MCF 10A (cell line): ENCODE data around the gene CAMK2A. TPM values are rescaled to one million over a fixed set of nuclear protein-coding genes. Genes with fewer than 3 reads are reported as not detected.

Source experiments
- BruUV-seq: library from RNA; stranded (reverse); fragments of 400-500 nt; replicated peaks from 2 replicates; lab custom pipeline; 2021; lab: Mats Ljungman, UMichigan
- CTCF ChIA-PET: fragments of 300-600 bp; sonication (Branson Sonifier 250); formaldehyde crosslinking; extraction: SDS; loops from one replicate; lab custom pipeline; 2021; ENCODE audit warnings: antibody characterized with exemption, inconsistent platforms; lab: Yijun Ruan, JAX
- POLR2A ChIA-PET: fragments of 300-600, 350-650 bp; sonication (Branson Sonifier 250); formaldehyde crosslinking; extraction: SDS; loops from one replicate; lab custom pipeline; 2020; ENCODE audit warnings: antibody characterized with exemption, inconsistent platforms; lab: Yijun Ruan, JAX
- DNase-seq: peaks from one replicate; pipeline ENCODE4 v3.0.0-alpha.2; 2018; ENCODE audit not compliant: unreplicated experiment
- H3K27ac Mint-ChIP-seq: one replicate; pipeline ENCODE4 v1.8.0; 2022; ENCODE audit warnings: mild to moderate bottlenecking, low read depth, mixed read lengths; ENCODE audit not compliant: unreplicated experiment
- H3K27me3 Mint-ChIP-seq: one replicate; pipeline ENCODE4 v1.8.0; 2022; ENCODE audit warnings: mixed read lengths; ENCODE audit not compliant: insufficient read depth, unreplicated experiment
- H3K36me3 Mint-ChIP-seq: one replicate; pipeline ENCODE4 v1.8.0; 2022; ENCODE audit warnings: mild to moderate bottlenecking, moderate library complexity, mixed read lengths; ENCODE audit not compliant: insufficient read depth, unreplicated experiment
- H3K4me1 Mint-ChIP-seq: one replicate; pipeline ENCODE4 v1.8.0; 2022; ENCODE audit warnings: mixed read lengths; ENCODE audit not compliant: insufficient read depth, unreplicated experiment
- H3K4me3 Mint-ChIP-seq: one replicate; pipeline ENCODE4 v1.8.0; 2022; ENCODE audit warnings: mild to moderate bottlenecking, moderate library complexity, mixed read lengths; ENCODE audit not compliant: unreplicated experiment
- H3K9me3 Mint-ChIP-seq: one replicate; pipeline ENCODE4 v1.8.0; 2022; ENCODE audit warnings: mixed read lengths; ENCODE audit not compliant: unreplicated experiment
- CTCF ChIP-seq: fragments of 200-600 bp; IDR thresholded peaks from one replicate; pipeline ENCODE4 v1.8.0; 2022; ENCODE audit warnings: antibody characterized with exemption, mild to moderate bottlenecking; ENCODE audit not compliant: unreplicated experiment
- intact Hi-C: fragments of 100-400 bp; cut with micrococcal nuclease; formaldehyde crosslinking; loops from 2 replicates; pipeline ENCODE4 v1.14.1; 2022
- total RNA-seq: library from RNA; stranded (reverse); gene quantifications from 2 replicates; pipeline ENCODE4 v1.2.3, GENCODE V29; 2022

The CAMK2A gene
- total RNA-seq, 1 experiment from 2014 or later: not detected

GRCh38 chr5:150174285-150174684 is 115.3 kb downstream of the CAMK2A start:
- H3K4me1 Mint-ChIP-seq: no peaks in the 10 kb centered on the region
- no peak for DNase-seq
- CTCF ChIA-PET: interaction anchor here (0.6 to 5.8 kb wide), 7 partner anchors 12 to 322 kb away, joined by 3 to 35 read pairs (median 4); no protein-coding TSS in a partner anchor
- no TSS peak for BruUV-seq
- intact Hi-C loops: no loop called here
- POLR2A ChIA-PET: interaction anchor here (0.6 to 0.7 kb wide), 2 partner anchors 10 to 174 kb away, joined by 3 to 5 read pairs; no protein-coding TSS in a partner anchor
- no peak for TF ChIP-seq CTCF
- no peaks in the 10 kb centered on the region for H3K36me3 Mint-ChIP-seq
- no peak overlapping the region for H3K4me3 Mint-ChIP-seq
- H3K9me3 Mint-ChIP-seq: no peaks in the 10 kb centered on the region
- peaks cover 18% of the 10 kb centered on the region for H3K27me3 Mint-ChIP-seq
- no peak overlapping the region for H3K27ac Mint-ChIP-seq

GRCh38 chr5:150173161-150173560 is 116.4 kb downstream of the CAMK2A start:
- POLR2A ChIA-PET: no interaction called here
- Mint-ChIP-seq H3K36me3 (no peaks in the 10 kb centered on the region), H3K4me1 (no peaks in the 10 kb centered on the region), H3K27me3 (peaks cover 20% of the 10 kb centered on the region), H3K9me3 (no peaks in the 10 kb centered on the region), H3K4me3 (no peak overlapping the region), H3K27ac (no peak overlapping the region)
- CTCF ChIA-PET: interaction anchor here (0.6 to 5.8 kb wide), 5 partner anchors 10 to 206 kb away, joined by 3 to 35 read pairs (median 7); no protein-coding TSS in a partner anchor
- no TSS peak for BruUV-seq
- DNase-seq: no peak
- TF ChIP-seq CTCF: no peak
- intact Hi-C loops: no loop called here

GRCh38 chr5:150172556-150172955 is 117.0 kb downstream of the CAMK2A start:
- BruUV-seq: no TSS peak
- H3K4me3 Mint-ChIP-seq: no peak overlapping the region
- DNase-seq: no peak
- intact Hi-C loops: no loop called here
- TF ChIP-seq CTCF: no peak
- H3K9me3 Mint-ChIP-seq: no peaks in the 10 kb centered on the region
- CTCF ChIA-PET: interaction anchor here (0.6 to 5.8 kb wide), 6 partner anchors 10 to 207 kb away, joined by 3 to 35 read pairs (median 6); no protein-coding TSS in a partner anchor
- H3K27me3 Mint-ChIP-seq: peaks cover 20% of the 10 kb centered on the region
- no peaks in the 10 kb centered on the region for H3K4me1 Mint-ChIP-seq
- no peaks in the 10 kb centered on the region for H3K36me3 Mint-ChIP-seq
- H3K27ac Mint-ChIP-seq: no peak overlapping the region
- POLR2A ChIA-PET: no interaction called here

GRCh38 chr5:150172145-150172544 is 117.4 kb downstream of the CAMK2A start:
- H3K9me3 Mint-ChIP-seq: no peaks in the 10 kb centered on the region
- H3K36me3 Mint-ChIP-seq: no peaks in the 10 kb centered on the region
- no TSS peak for BruUV-seq
- no peak overlapping the region for H3K4me3 Mint-ChIP-seq
- no peak for DNase-seq
- ChIA-PET CTCF (interaction anchor here (0.9 to 5.8 kb wide), 6 partner anchors 9 to 53 kb away, joined by 3 to 35 read pairs (median 4); no protein-coding TSS in a partner anchor), POLR2A (no interaction called here)
- peaks cover 20% of the 10 kb centered on the region for H3K27me3 Mint-ChIP-seq
- no peaks in the 10 kb centered on the region for H3K4me1 Mint-ChIP-seq
- no peak for TF ChIP-seq CTCF
- no peak overlapping the region for H3K27ac Mint-ChIP-seq
- intact Hi-C loops: no loop called here

Other genes with a start within 250 kb of the CAMK2A start
- gene CSF1R, start 203.2 kb downstream of the CAMK2A start, total RNA-seq: 0.88 and 1.6 TPM in 2 replicates
- gene PDGFRB, start 133.9 kb downstream of the CAMK2A start, total RNA-seq: 0.07 and 0.63 TPM in 2 replicates
- not detected in 2 replicates for gene CDX1, start 123.0 kb downstream of the CAMK2A start, total RNA-seq
- not detected in 2 replicates for gene SLC6A7, start 99.7 kb downstream of the CAMK2A start, total RNA-seq
- gene ARSI, start 13.1 kb upstream of the CAMK2A start, total RNA-seq: 0.19 and 0.25 TPM in 2 replicates
- gene TCOF1, start 67.9 kb upstream of the CAMK2A start, total RNA-seq: 68.4 and 83.5 TPM in 2 replicates
- gene CD74, start 123.1 kb upstream of the CAMK2A start, total RNA-seq: not detected in 2 replicates
- 5,481 and 5,921 TPM in 2 replicates for gene RPS14, start 160.0 kb upstream of the CAMK2A start, total RNA-seq
- 68.9 and 79.3 TPM in 2 replicates for gene NDST1, start 218.4 kb upstream of the CAMK2A start, total RNA-seq